Stomach (tissue), 9 donors: ENCODE data around the gene DLG2. TPM values are rescaled to one million over a fixed set of nuclear protein-coding genes. Genes with fewer than 3 reads are reported as not detected.
"Not testable (repeated sequence)": the region's sequence is repeated elsewhere in the genome, so short reads cannot be mapped to it uniquely, and the experiment has no call there.

Experiments
- DNase-seq, 2 donors: peaks; one replicate each; pipeline versions ENCODE4 v3.0.0 to v3.0.0-alpha.2; 2013 to 2019
- H3K27ac ChIP-seq, 5 donors: fragments of 200-600 bp in 4 of 5; sonication (generic) in 4 of 5; one replicate each; pipeline ENCODE4 v1.5.1; 2013 to 2019; ENCODE audit warnings: mild to moderate bottlenecking in 1 of 5, moderate library complexity in 1 of 5
- H3K27me3 ChIP-seq, 3 donors: fragments of 200-600 bp; sonication (generic); one replicate each; pipeline ENCODE4 v1.5.1; 2017 to 2019; ENCODE audit warnings: mixed run types in 1 of 3
- H3K36me3 ChIP-seq, 4 donors: fragments of 200-600 bp; sonication (generic); 1 replicate in 3 of 4; 2 replicates in 1 of 4; pipeline ENCODE4 v1.5.1; 2016 to 2019
- H3K4me1 ChIP-seq, 4 donors: fragments of 200-600 bp; sonication (generic); one replicate each; pipeline ENCODE4 v1.5.1; 2016 to 2019
- H3K4me3 ChIP-seq, 4 donors: fragments of 200-600 bp; sonication (generic) in 3 of 4; one replicate each; pipeline ENCODE4 v1.5.1; 2016 to 2019; ENCODE audit warnings: mild to moderate bottlenecking in 1 of 4
- H3K9me3 ChIP-seq, 4 donors: fragments of 200-600 bp; sonication (generic); one replicate each; pipeline ENCODE4 v1.5.1; 2016 to 2019
- CTCF ChIP-seq, 7 experiments: fragments of 450-650 bp in 4 of 7; fragments of 200-600 bp in 3 of 7; sonication (generic) in 3 of 7; IDR thresholded peaks; one replicate each; pipeline ENCODE4 v1.5.1; 2016 to 2019; ENCODE audit warnings: antibody characterized with exemption in 7 of 7, control low read depth in 2 of 7, mild to moderate bottlenecking in 1 of 7
- EP300 ChIP-seq: sonication (generic); formaldehyde crosslinking; IDR thresholded peaks from one replicate; pipeline ENCODE4 v1.6.1; 2017; ENCODE audit warnings: antibody characterized with exemption
- POLR2A ChIP-seq, 4 donors: fragments of 450-650 bp; IDR thresholded peaks; one replicate each; pipeline ENCODE4 v1.6.1; 2016; ENCODE audit warnings: antibody characterized with exemption in 4 of 4, control low read depth in 2 of 4, mild to moderate bottlenecking in 1 of 4, moderate library complexity in 1 of 4
- POLR2AphosphoS5 ChIP-seq, 3 donors: sonication (generic); formaldehyde crosslinking; IDR thresholded peaks; one replicate each; pipeline ENCODE4 v1.6.1; 2016; ENCODE audit warnings: antibody characterized with exemption in 3 of 3
- WGBS, 5 donors: extraction: QIAGEN DNeasy Blood & Tissue Kit in 3 of 5; methylation state at CpG; one replicate each; pipeline versions ENCODE4 v1.1.5 to v1.1.7; 2013 to 2018; 5-methylcytosine and 5-hydroxymethylcytosine counted together
- intact Hi-C: fragments of 100-400 bp; cut with DNase I; formaldehyde crosslinking; loops from one replicate; pipeline ENCODE4 v1.15.1; 2023; ENCODE audit warnings: low total_unique reads
- polyA plus RNA-seq, 3 donors: library from polyadenylated mRNA; stranded (reverse); fragments of 200-250 nt; gene quantifications; one replicate each; pipeline ENCODE4 v1.2.3, GENCODE V29; 2013
- total RNA-seq, 5 donors: library from RNA; depleted of rRNA; stranded (reverse); fragments of >200 nt; gene quantifications; one replicate each; pipeline versions ENCODE4 v1.1.0 to v1.2.3, GENCODE V29; 2014 to 2016
- donor health status: healthy with polysubstance abuse.
- donor health status: Bipolar disorder and iron deficiency.
- donor health status: healthy.

Gene DLG2
- total and polyA plus RNA-seq, 8 donors: 1.3 to 19.1 (median 3.5) TPM

- no peaks in the 10 kb centered on the region for H3K4me1 ChIP-seq
- H3K9me3 ChIP-seq: no peaks in the 10 kb centered on the region
- no peak overlapping the region for H3K4me3 ChIP-seq
- H3K27me3 ChIP-seq: no peaks in the 10 kb centered on the region
- H3K36me3 ChIP-seq: no peaks in the 10 kb centered on the region
- 84 to 91% (median 88%) methylated on average over 6 of the region's 6 CpGs for WGBS, 5 donors
- no peak overlapping the region for H3K27ac ChIP-seq
- intact Hi-C loops: no loop called here
- no peak for TF ChIP-seq EP300
- no peak for TF ChIP-seq CTCF (IDR thresholded peaks at IDR 0.05)
- no peak for TF ChIP-seq POLR2AphosphoS5 (IDR thresholded peaks at IDR 0.05)
- TF ChIP-seq POLR2A (IDR thresholded peaks at IDR 0.05): no peak
- no peak for DNase-seq
Measured at GRCh38 chr11:85619499-85619898, 7.6 kb downstream of the DLG2 start.

GRCh38 chr11:85611643-85612042, 15.5 kb downstream of the DLG2 start:
- H3K27me3 ChIP-seq, H3K27ac ChIP-seq, H3K4me1 ChIP-seq, DNase-seq, intact Hi-C loops, H3K4me3 ChIP-seq, H3K36me3 ChIP-seq, H3K9me3 ChIP-seq: not testable (repeated sequence)
- WGBS, 5 donors: 31 to 60% (median 48%) methylated on average over 2 of the region's 2 CpGs

- intact Hi-C loops, H3K4me1 ChIP-seq, H3K27me3 ChIP-seq, H3K36me3 ChIP-seq, DNase-seq, H3K27ac ChIP-seq, H3K9me3 ChIP-seq, H3K4me3 ChIP-seq: not testable (repeated sequence)
- 69 to 75% (median 75%) methylated on average over 2 of the region's 2 CpGs for WGBS, 5 donors
Measured at GRCh38 chr11:85609286-85609685, 17.9 kb downstream of the DLG2 start.

- H3K4me1 ChIP-seq, H3K4me3 ChIP-seq, DNase-seq, H3K36me3 ChIP-seq, intact Hi-C loops, H3K27me3 ChIP-seq, H3K27ac ChIP-seq, H3K9me3 ChIP-seq: not testable (repeated sequence)
Measured at GRCh38 chr11:85608621-85609020, 18.5 kb downstream of the DLG2 start.

GRCh38 chr11:85606237-85606636, 20.9 kb downstream of the DLG2 start:
- H3K36me3 ChIP-seq, H3K9me3 ChIP-seq, DNase-seq, H3K4me3 ChIP-seq, intact Hi-C loops, H3K4me1 ChIP-seq, H3K27me3 ChIP-seq, H3K27ac ChIP-seq: not testable (repeated sequence)
- WGBS, 5 donors: 90 to 96% (median 95%) methylated on average over 3 of the region's 3 CpGs

GRCh38 chr11:85603220-85603619, 23.9 kb downstream of the DLG2 start:
- Histone ChIP-seq H3K27ac (no peak overlapping the region), H3K4me3 (no peak overlapping the region), H3K4me1 (no peaks in the 10 kb centered on the region), H3K36me3 (peaks cover 0 to 4% (median 0%) of the 10 kb centered on the region in 4 donors), H3K27me3 (no peaks in the 10 kb centered on the region), H3K9me3 (no peaks in the 10 kb centered on the region)
- intact Hi-C loops: no loop called here
- 82 to 90% (median 87%) methylated on average over 4 of the region's 4 CpGs for WGBS, 5 donors
- TF ChIP-seq POLR2AphosphoS5 (IDR thresholded peaks at IDR 0.05) (no peak), EP300 (no peak), CTCF (IDR thresholded peaks at IDR 0.05) (no peak), POLR2A (IDR thresholded peaks at IDR 0.05) (no peak)
- no peak for DNase-seq
